ENCODE measurements around the gene REV3L.
"Not testable (repeated sequence)": the region's sequence is repeated elsewhere in the genome, so short reads cannot be mapped to it uniquely, and the experiment has no call there.

The REV3L gene

DNA sequence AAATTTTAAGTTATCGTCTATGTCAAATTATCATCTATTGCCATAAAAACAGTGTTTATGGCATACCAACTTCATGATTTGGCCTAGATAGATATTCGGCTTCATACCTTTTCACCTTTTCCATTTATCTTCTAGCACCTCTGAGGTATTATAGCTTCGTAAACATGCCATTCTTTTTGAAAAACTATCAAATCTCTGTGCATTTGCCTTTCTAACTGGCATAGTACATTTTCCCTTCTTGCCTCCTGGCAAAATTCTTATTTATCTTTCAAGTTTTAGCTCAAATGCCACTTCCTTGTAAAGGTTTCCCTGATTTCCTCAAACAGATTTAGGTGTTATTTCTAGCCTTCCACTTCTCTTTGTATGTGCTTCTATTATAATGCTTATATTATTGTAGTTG is 7.0 kb upstream of the REV3L start:
- DNase-seq: no peak

DNA sequence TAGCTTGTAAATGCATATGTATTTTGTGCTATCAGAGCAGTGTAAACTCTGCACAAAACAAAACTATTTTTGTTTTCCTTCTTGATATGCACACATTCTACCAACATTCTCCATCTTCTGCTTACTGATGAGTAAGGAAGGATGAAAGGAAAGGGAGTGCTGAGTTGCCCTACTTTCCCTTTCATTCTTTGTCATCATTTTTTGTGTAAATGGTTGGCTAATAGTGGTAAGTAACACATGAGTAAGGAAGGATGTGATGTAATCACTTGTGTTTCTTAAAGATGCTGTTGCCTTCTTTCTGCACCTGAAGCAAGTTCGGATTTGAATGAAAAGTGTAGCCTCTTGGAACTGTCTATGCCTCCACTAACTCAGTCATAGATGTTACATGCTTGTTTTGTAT is 4.6 kb upstream of the REV3L start:
- no peak for DNase-seq

DNA sequence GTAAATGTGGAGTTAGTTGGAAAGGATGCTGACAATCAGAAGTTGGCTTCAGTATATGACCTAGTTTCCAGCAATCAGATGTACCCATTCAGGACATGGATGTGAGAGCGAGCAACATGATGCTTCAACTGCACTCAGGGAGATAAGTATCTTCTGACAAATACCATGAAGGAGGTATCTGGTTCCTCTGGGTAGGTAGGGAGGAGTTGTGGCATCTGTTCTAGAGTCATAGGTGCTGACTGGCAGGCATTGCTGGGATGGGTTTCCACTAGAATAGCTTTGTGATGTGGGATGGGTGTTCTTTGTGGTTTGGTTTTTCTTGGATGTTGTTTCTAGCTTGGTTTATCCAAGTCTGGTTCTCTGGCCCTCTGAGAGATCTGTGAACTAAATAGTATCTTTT is 3.9 kb upstream of the REV3L start:
- DNase-seq: no peak

DNA sequence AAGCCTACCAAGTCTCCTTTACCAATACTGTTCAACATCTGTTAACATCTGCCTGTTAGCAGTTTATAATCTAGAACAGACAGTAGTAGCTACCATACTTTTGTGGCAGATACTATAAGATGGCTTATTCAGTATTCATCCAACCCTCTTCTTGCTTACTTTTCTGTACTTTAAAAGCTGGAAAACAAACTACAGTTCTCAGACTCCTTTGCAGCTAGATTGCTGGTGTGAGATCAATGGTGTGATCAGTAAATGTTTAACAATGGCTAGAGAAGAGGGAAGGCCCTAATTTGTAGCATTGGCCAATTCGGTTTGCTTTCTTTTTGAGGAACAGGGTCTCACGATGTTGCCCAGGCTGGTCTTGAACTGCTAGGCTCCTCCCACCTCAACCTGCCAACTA is 3.5 kb upstream of the REV3L start:
- DNase-seq: no peak

DNA sequence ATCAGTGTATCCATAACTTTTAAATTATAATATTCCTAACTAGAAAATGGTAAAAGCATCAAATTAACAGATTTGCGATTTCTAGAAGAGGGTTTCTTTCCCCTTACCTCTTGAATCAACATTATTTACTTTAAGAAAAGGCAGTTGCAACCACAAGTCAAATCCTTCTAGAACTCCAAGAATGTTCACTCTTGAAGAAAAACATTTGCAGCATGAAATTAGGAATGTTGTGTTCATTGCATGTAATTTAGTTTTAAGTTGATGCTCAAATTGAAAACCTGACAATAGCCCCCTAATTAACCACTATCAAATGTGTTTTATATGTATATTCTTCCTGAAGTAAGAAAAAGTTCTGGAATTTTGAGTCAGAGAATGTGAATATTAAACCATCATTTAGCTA is 2.3 kb upstream of the REV3L start:
- DNase-seq: no peak

DNA sequence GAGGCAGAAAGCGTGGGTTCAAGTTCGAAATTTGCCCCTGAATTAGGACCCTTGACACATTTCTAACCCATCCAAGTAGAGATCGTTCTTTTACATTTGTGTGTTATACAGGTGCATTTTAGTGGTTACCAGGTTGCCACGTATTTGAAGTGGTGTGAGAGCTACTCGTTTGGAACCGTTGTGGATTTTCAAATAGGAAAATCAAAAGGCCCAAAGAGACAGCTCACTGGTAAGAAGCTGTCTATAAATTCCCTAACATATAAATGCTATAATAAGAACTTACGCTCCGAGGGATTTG is 1.6 kb upstream of the REV3L start:
- DNase-seq: peak; percentile 54

DNA sequence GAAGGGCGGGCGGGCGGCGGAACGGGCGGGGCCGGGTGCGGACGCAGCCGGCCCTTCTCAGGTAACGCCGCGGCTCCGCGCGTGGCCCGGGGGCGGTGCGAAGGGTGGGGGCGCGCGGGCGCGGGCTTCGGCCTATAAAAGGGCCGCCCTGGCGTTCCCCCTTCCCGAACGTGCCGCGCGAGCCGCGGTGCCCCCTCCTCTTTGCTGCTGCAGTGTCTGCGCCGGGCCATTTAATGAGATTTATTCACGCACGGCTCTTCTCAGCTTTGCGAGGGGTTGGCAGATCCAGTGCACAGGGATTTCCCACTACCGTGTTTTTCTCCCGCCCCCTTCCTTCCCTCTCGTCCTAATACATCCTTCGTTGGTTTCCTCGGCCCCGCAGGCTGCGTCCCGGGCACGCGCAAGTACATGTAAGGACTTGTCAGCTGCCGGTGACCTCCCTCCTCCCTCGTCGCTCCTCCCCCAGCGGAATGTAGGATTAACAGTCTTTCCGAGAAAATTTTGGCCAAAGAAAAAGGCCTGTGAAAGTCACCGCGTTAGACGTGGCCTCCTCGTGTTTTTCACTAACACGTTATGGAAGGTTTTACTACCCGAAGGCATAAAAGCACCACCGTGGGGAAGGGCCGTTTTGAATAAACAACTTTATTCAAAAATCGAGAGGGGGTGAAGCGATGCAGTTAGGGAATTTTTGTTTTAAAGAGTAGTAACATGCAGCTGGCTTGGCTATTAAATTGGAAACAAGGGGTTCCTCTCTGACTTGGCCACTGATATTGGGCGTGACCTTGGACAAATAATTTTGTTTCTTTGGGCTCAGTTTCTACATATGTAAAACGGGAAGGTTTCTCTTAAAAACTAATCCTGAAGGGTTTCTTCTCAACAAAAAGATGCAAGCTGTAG is 966 bp upstream of the REV3L start:
- DNase-seq: peak; percentile 92

DNA sequence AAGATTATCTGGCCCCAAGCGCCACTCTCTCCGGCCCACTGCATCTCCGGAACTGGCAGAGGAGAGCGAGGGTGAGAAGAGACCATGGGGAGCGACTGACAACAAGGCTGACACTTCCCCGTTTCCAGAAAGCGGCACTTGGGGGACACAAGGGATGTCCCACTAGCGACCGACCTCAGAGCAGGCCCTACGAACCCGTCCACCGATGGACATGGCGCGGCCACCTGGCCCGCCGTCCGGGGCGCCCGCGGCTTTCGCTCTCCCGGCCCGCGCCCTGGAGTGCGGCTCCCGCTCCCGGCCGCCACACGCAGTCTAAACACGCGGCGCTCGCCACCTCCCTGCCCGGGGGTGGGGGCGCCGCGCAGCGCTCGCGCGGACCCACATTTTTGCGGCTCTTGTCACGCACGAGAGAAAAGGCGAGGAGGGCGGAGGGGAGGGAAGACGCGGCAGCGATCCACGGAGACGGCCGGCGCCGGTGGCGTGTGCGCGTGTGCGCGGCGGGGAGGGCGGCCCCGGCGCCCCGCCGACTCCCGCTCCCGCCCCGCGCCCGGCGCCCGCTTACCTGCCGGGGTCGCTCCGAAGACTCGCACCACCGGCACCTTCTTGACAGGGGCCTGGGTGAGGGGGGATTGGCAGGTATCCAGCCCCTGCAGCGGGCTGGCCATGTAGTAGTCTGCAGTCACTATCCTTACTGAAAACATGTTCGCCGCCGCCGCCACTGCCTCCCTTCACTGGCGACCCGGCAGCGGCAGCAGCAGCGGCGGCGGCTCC is 645 bp downstream of the REV3L start:
- peak; percentile 53 for DNase-seq

DNA sequence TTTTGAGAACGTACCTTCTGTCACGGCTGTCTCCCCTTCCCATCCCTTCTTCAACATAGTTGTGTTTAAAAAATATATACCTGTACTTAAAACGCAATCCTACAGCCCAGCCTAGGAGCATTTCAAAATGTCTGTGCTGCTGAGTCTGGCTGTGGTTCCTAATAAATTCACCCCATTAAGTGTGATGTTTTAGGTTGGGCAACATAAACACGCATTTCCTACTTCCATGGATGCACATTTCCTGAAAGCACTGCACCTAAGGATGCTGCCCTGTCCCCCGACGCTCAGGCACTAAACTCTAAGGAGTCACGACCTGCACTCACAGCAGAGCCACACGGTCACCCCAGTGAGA is 1.2 kb downstream of the REV3L start:
- no peak for DNase-seq

DNA sequence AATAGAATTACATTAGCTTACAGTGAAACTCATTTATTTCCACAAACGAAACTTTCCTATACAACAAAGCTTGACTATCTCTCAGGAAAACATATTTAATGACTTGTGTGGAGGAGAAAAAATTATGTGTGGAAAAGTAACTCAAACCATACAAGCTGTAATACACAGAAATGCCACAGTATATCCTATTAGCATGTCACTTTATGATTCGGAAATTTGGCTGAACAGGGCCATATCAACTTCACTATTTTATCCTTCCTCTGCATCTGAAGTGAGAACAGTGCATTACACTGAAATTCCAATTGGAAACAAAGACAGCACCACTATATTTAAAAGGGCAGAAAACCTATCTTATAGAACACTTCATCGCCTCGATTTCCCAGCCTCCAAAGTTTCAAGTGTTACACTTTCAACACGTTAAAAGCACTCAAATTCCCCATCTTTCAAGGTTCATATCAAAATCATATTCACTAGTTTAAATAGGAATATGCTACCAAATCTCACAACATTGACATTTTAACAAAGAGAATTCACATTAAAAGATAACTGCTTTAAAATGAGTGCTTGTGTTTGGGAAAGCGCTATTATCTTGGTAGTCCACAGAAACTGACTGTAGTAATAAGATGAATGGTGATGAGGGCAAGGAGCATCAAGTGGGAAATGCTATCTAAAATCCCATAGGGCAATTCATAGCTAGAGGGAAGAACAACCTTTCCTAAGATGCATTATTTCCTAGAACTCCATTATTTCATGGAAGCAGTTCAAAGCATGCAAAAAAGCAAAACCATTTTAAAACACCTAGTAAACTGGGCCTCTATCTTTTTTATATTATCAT is 1.8 kb downstream of the REV3L start:
- DNase-seq: peak; percentile 17

DNA sequence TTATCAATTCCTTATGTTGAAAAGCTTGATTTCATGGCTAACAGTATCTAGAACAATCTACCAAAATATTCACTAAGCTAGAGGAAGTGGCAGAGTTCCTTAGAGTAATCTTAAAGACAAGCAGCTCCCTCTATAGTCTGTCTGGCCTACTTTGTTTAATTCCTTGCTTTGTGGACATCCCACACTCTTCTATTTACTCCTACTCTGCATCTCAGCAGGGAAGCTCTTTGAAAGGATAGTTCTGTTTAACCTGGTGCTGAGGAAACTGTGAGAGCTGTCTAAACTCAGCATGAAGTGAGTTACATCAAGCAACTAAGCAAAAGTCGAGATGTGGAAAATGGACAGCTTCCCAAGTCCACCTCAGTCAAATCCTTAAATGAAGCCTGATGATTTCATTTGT is 4.3 kb downstream of the REV3L start:
- DNase-seq: peak; percentile 81

DNA sequence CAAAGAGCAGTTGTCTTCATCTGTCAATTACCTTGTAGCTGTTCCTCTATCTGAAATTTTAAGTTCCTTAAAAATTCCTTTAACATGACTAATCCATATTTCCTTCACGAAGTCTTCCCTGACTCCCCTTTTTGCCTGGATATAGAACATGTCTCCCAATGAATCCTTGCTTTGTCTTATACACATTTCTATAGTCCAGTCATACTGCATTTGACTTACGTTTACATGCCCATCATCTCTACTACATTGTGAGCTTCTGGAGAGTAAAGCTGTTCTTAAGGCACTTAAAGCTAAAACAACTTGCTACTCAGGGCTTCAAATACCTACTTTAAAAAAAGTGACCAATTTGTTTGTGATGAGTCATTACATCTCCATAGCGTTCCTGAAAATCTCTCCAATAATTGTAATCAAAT is 4.9 kb downstream of the REV3L start:
- no peak for DNase-seq

DNA sequence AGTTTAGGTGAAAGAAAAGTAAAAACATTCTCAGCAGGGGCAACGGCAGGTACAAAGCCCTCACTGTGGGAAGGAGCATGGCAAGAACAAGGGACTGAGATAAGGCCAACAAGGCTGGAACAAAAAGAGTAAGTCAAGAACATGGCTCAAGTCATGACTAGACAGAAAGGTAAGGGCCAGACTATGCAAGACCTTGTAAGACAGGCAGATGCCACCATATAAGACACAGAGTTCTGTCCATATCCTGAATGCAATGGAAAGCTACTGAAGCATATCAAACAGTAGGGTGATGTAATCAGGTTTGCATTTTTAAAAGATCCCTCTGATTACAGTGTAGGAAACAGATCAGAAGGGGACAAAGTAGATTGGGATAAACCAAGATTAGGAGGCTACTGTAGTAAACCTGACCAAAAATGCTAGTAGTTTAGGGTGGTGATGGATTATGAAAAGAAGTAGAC is 5.5 kb downstream of the REV3L start:
- DNase-seq: no peak

DNA sequence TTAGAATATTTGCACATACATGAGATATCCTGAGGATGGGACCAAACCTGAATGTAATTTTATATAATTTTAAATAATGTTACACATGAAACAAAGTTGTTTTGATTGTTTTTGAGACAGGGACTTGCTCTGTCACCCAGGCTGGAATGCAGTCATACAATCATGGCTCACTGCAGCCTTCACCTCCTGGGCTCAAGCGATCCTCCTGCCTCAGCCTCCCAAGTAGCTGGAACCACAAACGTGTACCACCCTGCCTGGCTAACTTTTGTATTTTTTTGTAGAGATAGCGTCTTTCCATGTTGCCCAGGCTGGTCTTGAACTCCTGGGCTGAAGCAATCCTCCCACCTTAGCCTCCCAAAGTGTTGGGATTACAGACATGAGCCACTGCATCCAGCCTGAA is 7.0 kb downstream of the REV3L start:
- DNase-seq: not testable (repeated sequence)

DNA sequence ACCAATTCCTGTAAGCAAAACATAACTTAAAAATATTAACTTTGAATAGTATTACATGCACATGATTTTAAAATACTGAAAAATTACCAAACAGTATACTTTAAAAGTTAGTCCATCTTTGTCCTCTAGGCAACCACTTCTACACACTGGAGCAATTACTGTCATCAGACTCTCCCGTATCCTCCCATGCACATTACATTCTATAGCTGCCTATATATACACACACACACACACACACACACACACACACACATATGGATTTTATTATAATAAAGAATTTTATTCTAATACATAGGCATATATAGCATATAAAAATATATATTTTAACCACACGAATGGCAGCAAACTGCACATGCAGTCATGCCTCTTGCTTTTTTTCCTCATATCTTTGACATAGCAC is 8.2 kb downstream of the REV3L start:
- no peak for DNase-seq

DNA sequence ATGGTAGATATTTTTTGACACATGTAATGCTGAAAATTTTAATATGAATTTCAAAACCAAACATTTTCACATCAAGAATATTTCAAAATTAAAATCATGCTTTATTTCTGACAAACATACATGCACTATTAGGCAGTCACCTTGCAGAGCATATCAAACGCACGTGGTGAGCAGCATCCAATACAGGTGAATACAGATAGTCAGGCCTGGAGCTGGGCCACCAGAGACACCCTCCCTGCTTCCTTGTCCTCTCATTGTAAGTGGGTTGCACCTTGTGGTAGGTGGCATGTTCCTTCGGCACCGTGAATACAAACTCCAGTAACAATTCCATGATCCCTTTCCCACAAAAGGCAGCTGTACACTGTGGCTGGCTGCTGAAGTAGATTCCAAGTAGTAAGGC is 8.9 kb downstream of the REV3L start:
- DNase-seq: peak; percentile 15

DNA sequence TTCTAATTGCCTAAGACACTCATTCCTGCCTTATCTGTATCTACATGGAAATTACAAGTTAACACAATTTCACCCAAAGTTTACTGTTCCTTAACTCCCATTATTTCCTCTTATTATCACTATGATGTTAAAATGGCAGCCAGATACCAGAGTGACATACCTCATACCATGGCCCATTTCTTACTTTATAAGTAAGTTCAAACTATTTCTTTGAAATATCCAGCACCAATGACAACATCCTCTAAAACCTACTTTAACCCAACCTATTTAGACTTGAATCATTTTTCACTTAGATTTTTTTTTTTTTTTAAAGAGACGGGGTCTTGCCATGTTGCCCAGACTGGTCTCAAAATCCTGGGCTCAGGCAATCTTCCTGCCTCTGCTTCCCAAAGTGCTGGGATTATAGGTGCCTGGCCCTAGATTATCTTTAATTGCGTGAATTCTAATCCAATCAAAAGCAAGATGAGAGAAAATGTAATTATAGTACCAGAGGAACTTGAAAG is 10.0 kb downstream of the REV3L start:
- DNase-seq: no peak

DNA sequence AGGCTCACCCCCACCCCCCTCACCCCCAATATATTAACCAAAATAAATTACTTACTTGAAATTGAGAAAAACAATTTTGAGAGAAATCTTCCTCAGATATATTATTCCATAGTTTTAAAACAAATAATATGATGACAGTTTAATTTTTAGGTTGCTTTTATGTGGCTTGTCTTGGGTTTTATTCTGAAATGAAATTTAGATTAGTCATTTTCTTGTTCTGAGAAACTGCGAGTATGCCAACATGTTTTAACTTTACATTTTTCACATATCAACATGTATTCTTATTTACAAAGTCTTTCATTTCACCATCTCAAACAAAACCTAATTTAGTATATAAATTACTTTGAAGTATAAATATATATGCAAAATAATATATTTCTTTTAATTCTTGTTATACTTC is 11.1 kb downstream of the REV3L start:
- DNase-seq: no peak

DNA sequence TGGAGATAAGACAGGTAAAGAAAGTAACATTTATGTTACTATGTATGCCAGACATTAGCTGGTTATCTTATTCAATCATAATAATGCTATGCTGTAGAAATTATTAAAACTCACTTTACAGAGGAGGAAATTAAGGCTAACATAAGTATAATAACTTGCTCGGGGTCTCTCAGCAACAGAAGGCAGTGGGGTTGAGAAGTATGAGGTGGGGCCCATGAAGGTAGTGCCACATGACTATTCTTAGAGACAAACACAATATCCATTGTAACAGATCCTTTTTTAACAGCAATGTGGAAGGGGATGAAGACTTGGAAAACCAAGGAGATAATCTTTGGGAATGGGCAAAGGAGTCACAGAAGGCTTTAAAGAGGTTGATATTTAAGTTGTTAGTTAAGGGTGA is 11.5 kb downstream of the REV3L start:
- no peak for DNase-seq

DNA sequence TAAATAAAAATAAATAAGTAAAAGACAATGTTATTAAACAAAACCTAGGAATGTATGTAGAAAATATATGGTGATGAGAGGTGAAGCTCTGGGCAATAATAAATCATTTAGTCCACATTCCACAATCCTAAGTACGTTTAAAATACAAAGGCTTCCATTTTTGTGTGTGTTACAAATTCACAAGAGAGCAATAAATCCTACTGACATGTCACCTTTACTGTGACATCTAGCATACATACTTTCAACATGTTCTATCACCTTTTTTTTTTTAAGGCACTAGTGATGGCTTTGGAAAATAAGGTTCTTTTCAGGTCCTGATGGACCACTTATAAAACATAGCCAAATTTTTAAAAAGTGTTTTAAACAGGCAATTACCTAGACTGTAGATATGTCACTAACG is 12.0 kb downstream of the REV3L start:
- no peak for DNase-seq

DNA sequence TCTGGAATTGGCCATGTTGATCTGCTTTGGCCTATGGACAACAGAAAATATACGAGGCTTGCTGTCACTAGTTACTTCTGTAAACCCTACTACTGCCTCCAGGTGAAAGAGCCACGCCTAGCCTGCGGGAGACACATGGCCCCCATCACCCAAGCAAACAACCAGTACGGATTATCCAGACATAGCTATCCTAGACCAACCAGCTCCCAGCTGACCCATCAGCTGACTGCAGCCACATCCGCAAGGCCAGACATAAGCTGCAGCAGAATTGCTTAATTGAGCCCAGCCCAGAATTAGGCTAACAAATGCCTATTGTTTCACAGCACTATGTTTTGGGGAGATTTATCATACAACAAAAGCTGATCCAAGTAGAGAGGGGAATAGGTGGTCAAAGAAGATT is 13.5 kb downstream of the REV3L start:
- no peak for DNase-seq

DNA sequence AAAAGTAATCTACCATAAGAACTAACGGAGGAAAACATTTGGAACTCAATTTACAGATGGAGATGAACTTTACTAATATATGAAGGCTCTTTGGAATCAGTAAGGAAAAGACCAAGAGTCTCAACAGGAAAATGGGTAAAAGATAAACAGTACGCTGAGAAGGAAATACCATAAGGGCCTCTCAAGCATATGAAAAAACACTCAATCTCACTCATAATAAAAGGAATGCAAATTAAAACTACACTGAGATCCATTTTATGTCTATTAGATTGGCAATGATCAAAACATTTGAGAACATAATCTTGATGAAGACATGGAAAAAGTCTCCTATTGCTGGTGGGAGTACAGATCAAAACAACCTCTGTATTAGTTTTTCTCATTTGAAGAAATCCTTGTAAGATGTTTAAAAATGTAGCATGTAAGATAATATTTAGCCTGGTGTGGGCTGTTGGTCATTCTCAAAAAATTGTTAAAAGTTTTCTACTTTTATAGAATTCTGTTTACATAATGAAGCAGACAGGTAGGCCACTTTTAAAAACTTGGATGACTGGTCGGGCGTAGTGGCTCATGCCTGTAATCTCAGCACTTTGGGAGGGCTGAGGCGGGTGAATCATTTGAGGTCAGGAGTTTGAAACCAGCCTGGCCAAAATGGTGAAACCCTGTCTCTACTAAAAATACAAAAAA is 14.5 kb downstream of the REV3L start:
- DNase-seq: no peak

DNA sequence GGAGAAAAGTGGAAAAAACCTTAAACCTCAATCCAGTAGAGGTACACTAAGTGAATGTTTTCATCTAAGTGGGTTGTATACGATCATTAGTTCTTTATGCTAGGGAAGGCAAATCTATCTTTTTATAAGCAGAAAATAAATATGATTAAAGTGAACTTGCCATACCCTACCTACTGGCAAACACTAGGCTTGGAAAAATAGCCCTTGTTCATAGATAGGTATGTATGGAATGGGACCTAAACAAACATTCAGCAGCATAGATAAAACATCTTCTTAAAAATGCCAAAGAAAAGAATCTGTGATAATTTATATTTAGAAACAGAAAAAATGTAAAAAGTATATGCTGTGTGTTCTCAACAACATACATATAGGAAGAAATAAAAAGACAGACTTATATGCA is 18.8 kb downstream of the REV3L start:
- DNase-seq: no peak
